Superior temporal gyrus (tissue), 1 donor: ENCODE data around the gene INHA.
A peak's percentile ranks its signal among the peaks of the same experiment; 100 is the strongest.

Experiments used
- DNase-seq: peaks from one replicate; pipeline ENCODE4 v3.0.0-alpha.2; 2016; ENCODE audit errors: extremely low spot score

The INHA gene

DNA sequence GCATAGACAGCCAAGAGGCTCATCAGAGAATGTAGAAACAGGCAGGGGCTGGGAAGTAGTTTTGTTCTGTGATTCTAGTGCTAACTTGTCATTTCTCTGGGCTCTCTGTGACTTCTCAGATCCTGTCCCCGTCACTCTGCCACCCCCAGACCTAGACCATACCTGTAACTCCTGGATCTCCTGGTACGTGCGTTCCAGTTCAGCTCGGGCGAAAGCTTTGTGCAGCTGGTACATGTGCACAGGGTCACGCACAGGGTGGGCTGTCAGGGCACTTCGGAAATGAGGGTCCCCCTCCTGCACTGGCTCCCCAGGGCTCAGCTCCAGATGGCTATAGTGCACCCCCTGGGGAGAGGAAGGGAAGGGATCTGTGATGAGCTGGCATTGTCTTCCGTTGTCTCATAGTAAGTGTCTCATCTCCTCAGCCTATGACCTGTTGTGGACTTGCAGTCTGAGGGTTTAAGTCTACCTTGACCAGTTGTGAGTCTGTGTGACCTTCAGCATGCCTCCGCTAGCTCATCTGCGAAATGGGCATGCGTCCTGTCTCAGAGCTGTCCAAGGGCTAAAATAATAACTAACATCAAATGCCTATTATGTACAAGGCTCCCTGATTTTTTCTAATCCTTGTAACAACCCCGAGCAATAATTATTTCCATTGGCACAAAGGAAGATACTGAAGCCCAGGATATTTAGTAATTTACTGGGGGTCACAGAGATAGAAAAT lies 31.2 kb upstream of the INHA start:
- no peak for DNase-seq

DNA sequence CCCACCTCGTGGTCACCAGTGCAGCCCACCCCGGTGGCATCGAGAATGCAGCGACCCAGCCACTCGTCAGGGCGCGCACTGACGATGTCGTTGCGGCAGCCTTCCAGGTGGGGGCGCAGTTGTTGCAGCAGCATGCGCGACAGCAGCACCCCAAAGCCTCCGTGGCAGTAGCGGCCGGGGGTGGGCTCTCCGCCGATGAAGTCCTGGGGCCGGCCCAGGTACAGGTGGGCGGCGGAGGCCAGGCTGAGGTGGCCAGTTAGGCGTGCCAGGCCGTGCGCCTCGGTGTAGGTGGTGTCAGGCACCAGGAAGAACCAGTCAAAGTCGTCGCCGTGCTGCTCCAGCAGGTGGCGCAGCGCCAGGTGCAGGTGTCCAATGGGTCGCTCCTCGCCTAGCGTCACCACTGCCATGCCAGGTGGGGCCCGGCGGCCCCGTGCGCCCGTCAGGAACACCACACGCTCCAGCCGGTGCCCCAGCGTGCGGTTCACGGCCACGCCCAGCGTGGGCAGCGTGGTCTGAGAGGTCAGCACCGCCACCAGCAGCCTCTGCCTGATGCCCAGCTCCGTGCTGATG lies 30.4 kb upstream of the INHA start:
- peak; percentile 75 for DNase-seq

DNA sequence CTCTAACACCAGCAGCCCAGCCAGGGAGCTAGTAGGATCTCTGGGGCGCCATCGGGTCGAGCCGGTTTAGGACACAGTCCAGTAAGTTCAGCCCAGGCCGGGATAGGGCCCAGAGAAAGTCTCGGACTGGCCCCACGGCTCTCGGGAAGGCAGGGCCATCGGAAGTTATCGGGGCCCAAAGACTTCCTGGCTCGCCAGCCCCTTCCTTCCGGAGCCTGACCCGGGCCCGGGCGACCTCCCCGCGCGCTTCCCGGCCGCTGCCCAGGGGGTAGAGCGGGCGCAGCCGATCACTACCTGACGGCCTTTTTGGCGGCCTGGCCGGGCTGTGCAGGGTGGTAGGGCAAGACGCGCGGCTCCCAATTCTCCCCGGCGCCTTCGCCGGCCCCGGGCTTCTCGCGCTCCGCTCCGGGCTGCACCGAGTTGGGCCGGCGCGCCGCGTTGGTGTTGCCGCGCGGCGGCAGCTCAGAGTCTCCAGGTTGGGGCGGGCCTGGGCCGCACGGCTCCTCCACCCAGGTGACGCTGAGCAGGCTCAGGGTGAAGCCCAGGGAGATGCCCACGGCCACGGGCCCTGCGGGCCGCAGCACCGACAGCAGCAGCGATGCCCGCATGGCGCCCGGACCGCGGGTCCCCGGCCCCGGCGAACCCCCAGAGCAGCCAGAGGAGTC lies 29.0 kb upstream of the INHA start:
- no peak for DNase-seq

DNA sequence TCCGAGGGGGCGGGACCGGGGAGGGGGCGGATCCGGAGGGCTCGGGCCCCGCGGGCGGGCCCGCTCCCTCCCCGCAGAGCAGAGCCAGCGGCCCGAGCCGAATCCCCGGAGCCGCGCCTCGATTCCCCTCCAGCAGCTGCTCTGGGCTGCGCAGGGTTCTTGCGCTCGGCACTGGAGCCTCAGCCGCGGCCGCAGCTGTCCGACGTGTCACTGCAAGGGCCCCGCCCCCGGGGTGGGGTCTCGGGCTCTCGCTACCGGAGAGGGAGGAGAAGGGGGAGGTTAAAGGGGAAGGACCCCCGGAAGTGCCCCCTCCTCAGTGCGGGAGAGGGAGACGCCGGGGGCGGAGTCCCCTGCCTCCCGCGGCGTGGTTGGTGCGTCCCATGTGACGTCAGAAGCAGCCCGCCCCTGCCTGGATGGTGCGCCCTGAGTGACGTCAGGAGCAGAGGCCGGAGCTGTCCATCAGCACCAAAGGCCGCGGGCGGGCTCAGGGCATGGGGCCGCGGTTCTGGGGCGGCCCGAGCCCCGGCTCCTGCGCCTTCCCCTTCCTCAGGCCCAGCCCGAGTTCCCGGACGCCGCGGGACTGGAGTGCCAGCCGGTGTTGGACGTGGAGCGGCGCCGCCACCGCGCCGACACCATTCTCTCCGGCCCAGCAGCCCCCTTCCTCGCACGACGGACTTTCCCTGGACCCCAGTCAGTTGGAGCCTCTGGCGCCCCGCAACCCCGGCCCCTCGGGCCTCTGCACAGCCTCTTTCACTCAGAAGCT lies 28.3 kb upstream of the INHA start, which contains the start of the genes CHPF and TMEM198:
TSS of gene CHPF (minus strand) at position 214 of the 763 bp plus-strand sequence. CDS start 271 bp downstream, outside the sequence.
TSS of gene TMEM198 (plus strand) at position 433 of the 763 bp plus-strand sequence. CDS start 700 bp downstream, outside the sequence.
- peak; percentile 98 for DNase-seq

DNA sequence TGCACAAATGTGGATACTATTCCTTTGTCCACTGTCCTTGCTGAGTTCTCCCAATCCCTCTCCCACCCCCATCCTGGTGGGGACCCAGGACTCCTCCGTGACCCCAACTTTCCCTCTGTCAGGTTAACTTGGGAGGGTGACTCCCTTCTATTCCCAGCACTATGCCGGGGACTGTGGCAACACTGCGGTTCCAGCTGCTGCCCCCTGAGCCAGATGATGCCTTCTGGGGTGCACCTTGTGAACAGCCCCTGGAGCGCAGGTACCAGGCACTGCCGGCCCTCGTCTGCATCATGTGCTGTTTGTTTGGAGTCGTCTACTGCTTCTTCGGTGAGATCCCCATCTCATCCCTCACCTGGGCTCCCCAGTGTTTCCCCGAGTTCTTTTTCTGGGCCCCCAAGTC lies 27.5 kb upstream of the INHA start:
- DNase-seq: no peak

DNA sequence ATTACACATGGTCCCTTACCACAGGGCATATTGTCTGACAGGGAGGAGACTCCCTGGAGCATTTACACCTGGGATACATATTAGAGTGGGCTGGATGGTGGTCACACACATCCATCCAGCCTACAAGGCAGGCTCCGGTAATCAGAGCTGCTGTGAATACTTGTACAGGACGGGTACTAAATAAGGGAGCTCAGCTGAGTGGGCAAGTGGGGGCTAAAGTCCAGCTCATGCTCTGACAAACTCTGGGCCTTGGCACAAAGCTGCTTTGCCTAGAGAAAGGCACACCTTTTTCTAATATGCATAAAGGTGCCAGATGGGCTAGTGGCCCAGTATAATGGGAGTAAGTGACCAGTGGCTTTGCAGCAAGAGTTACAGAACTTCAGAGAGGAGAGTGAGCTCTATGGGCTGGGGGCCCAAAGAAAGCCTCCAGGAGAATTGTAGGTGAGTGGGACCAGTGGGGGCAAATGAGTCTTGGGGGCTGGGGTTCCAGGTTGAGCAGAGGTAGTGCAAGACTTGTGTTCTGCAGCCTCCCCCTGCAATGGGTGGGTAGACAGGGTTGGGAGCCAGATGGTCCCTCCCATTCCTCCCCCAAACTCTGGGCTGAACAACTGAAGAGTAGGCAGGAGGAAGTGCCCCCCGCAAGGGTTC lies 26.7 kb upstream of the INHA start:
- DNase-seq: no peak

DNA sequence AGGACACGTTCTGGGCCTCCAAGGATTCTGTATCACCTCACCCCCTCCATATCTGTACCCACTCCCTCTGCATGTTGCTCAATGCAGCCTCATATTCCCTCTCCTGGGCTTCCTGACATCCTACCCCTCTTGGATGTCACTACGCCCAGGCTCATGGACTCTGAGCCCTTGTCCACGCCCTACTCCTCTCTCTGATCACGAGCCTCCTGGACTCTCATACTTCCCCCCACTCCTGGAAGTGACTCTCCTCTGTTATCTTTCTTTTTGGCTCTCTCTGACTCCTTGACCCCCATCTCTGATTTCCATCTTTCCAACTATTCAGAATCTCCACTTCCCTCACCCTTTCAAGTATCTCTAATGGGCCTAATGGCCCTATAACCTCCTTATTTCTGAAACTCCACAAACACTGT lies 26.2 kb upstream of the INHA start:
- DNase-seq: no peak

DNA sequence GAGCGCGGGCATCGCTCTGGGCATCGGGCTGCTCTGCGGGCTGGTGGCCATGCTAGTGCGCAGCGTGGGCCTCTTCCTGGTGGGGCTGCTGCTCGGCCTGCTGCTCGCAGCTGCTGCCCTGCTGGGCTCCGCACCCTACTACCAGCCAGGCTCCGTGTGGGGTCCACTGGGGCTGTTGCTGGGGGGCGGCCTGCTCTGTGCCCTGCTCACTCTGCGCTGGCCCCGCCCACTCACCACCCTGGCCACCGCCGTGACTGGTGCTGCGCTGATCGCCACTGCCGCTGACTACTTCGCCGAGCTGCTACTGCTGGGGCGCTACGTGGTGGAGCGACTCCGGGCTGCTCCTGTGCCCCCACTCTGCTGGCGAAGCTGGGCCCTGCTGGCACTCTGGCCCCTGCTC lies 24.5 kb upstream of the INHA start:
- DNase-seq: no peak

DNA sequence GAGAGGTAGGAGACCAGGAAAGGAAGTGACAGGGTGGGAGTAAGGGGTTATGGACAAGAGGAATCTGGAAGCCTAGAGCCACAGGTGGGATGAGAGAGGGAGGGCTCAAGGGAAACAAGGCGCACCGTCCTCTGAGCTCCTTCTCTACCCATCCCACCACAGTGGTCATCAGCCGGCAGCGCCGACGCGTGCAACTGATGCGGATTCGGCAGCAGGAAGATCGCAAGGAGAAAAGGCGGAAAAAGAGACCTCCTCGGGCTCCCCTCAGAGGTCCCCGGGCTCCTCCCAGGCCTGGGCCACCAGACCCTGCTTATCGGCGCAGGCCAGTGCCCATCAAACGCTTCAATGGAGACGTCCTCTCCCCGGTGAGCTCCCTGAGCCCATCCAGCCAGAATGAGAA lies 23.1 kb upstream of the INHA start:
- no peak for DNase-seq

DNA sequence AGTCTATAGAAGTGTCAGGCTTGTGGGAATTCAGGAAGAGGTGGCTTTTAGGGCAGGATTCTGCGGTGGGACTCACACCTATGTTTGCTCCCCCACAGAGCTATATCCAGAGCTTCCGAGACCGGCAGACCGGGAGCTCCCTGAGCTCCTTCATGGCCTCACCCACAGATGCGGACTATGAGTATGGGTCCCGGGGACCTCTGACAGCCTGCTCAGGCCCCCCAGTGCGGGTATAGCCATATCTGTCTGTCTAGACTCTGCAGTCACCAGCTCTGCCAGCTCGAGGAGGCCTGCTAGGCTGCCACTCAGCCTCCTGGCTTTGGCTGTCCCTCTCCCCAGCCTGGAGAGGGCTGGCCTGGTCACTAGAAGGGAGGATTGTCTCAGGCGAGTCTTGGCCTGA lies 22.5 kb upstream of the INHA start:
- no peak for DNase-seq

DNA sequence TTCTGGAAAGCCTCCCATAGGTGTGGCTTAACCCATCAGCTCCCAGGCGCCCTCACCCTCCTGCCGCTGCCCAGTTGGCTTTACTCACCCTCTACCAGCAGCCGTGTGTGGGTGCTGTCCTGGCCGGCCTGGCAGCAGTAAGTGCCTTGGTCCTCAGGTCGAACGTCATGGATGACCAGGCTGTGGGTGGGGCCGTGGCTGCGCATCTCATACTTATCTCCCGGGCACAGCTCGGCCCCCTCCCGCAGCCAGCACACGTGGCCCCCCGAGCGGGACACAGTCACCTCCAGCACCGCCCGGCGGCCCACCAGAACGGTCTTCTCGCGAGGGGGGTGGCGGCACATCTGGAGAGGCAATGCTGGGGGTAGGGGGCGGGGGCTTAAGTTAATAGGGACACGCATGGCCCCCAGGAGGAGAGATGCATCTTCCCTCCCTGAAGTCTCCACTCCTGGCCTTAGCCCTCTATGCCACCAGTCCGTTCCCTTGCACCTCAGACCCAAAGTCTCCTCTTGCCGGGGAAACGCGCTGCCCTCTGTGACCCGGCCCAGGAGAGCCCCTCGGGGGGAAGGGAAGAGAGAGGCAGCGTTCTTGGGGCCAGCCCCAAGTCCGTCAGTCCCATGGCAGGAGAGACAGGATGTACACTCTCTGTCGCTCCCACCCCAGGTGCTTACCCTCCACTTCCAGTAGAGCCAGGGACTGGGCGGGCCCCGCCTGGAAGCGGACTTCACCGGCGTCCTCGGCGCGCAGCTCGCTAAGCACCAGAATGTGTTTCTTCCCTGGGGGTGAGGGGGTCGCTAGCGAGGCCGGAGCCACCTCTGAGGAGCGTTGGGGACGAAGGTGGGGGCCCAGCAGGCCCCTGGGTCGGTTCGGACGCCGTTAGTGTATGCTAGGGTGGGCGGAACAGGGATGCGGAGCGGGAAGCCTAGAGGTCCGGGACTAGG lies 20.4 kb upstream of the INHA start:
- no peak for DNase-seq

DNA sequence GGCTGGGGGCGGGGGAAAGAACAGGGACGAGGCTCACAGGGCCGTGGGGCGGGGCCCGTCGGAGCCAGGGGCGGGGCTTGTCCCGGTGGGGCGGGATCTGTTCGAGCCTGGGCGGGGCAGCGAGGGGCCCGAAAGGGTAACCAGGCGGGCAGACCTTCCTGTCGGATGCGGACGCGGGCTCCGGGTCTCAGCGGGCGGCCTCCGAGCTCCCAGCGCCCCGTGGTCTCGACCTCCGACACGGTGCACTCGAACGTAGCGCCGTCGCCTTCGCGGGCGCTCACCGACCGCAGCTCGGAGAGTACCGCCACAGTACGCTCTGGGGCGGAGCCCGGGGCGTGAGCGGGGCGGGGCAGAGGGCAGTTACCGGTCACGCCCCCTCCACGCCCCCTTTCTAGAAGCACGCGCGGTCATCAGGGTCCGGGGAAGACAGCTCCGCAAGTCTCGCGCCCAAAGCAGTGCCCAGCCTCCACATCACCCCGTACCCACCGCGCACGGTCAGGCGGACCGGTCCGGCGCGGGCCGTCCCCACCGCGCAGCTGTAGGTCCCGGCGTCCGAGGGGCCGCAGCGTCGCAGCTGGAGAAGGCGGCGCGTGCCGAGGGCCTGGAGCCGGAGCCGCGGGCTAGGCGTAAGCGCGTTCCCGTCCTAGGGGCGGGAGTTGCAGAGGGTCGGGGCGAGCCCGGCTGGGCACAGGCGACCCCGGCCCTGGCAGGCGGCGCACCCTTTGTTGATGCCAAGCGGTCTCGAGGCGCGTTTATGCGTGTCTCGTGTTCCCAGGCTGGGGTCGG lies 19.5 kb upstream of the INHA start:
- peak; percentile 81 for DNase-seq

DNA sequence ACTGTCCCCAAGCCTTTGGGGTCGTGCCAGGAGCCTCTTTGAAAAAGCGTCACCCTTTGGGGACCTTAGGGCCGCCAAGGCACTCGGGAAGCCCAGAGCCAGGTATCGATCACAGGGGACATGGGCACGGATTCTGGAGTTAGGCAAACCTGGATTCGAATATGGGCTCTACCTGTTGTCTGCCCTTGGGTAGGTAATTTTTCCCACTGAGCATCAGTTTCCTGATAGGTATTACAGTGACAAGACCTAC lies 19.0 kb upstream of the INHA start:
- DNase-seq: no peak

DNA sequence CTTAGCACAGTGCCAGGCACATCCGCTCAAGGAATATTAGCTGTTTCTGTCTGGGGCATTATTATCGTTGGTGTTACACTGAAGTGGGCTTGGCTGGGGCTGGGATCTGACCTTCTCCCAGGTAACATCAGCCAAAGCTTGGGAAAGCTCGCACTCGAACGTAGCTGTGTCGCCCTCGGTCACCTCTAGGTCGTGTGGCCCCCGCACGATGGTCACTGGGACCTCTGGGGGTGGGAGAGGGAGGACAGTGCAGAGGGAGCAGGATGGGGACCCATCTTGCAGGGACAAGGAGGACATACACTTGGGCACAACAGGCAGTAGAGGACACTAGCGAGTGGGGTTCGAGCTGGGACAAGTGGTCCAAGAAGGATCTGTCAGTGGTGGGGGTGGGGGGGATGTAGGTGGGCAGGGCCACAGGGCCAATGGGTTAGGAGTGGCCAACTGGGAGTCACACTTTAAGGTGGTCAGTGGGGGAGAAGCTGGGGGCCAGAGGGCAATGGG lies 18.6 kb upstream of the INHA start:
- DNase-seq: no peak

DNA sequence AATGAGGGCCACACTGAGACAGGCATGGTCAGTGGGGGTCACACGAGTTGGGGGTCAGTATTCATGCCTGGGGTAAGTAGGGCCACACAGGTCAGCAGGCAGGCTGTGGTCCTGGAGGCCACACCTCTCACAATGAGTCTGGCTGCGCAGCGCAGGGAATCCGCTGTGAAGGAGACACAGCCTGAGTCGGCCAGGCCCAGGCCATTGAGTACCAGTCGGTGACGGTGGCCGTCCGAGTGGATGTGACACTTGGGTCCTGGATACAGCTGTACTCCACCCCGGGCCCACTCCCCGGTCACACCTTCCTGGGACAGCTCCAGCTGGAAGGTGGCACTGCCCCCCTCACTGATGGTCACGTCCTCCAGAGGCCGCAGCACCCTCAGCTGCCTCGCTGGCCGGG lies 17.8 kb upstream of the INHA start:
- DNase-seq: no peak

DNA sequence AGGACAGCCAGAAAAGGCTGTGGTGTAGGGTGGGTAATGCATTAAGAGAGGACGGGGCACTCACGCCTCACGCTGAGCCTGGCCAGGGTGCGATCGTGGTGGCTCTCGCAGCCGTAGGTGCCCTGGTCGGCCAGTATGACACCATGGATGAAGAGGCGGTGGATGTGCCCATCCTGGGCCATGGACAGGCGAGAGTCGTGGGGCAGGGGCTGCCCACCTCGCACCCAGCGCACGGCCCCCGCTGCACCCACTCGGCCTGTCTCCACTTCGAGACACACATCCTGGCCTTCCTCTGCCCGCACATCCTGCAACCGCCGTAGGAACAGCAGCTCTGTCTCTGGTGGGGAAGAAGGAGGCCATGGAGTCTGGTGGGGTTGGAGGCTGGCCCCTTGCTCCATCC lies 16.2 kb upstream of the INHA start:
- DNase-seq: no peak

DNA sequence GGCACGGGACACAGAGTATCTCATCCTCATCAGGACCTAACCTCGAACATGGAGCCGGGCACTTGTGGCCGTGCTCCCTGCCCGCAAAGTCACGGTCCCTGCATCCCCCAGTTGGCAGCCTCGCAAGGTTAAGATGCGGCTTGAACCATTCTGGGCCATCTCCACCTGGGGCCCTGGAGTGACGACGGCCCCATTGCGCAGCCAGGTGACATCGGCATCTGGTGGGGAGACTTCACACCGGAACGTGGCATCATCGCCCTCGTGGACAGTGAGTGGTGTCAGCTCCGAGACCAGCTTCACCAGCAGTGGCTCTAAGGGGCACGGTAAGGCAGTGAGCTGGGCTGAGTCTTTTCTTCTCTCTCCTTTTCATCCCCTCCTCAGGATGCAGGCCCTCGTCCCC lies 15.7 kb upstream of the INHA start:
- DNase-seq: no peak

DNA sequence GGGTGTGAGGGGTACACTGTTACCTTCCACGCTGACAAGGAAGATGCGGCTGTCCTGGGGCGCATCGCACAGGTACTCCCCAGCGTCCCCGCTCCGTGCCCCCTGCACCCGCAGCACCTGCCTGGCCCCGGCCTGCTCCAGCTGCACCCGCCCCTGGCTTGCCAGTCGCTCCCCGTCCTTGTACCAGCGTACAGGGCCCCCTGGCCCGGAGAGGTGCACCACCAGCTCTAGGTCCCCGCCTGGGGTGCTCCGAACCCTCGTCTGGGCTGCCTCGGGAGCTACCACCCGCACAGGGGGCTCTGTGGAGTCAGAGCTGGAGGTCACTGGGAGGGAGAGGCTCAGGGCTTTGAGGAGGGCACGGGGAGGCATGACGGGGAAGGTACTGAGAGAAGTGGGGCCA lies 14.8 kb upstream of the INHA start:
- no peak for DNase-seq

DNA sequence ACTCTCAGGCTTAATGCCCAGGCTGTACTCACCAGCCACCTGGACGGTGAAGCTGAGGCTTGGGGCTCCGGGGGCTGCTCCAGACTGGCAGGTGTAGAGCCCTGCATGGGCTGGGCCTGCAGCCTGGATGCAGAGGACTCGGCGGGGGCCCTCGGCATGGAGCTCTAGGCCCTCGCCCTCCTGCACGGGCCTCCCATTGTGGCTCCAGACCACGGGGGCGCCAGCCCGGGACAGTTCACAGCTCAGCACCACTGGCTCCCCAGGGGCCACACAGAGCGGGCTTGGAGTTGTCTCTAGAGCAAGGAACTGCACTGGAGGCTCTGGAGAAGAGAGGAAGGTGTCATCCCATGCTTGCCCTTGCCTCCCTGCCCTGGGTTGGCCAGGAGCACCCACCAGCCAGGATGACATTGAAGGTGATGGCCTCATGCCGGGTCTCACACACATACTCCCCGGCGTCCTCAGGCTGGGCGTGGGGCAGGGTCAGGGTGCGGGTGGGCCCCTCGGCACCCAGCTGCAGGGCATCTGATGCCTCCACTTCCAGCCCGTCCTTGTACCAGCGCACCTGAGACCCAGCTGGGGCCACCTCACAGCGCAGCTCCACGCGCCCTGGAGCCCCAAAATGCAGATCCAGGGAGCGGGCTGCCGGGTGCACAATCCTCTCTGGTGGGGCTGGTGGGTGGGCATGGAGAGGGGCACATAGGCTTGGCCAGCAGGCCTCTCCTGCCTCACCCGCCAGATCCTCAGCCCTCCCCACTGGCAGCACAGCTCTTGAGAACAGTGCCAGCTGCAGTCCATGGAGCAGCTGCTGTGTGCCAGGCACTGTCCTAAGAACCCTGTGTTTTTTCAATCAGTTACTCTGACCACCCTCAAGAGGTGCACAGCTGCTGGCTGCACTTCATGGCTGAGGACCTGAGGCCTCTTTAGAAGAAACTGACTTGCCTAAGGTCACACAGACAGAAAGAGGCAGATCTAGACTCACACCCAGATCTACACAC lies 14.0 kb upstream of the INHA start:
- DNase-seq: no peak
